ENCODE data around the gene NPIPB2. TPM values are rescaled to one million over a fixed set of nuclear protein-coding genes. Genes with fewer than 3 reads are reported as not detected.

The NPIPB2 gene
- total and polyA plus RNA-seq, 10 of the 15 experiments (the other 5 are each of a cell fraction or from before 2014, with no cell fraction given) = 1.9 to 29.3 (median 10.8) TPM

DNA sequence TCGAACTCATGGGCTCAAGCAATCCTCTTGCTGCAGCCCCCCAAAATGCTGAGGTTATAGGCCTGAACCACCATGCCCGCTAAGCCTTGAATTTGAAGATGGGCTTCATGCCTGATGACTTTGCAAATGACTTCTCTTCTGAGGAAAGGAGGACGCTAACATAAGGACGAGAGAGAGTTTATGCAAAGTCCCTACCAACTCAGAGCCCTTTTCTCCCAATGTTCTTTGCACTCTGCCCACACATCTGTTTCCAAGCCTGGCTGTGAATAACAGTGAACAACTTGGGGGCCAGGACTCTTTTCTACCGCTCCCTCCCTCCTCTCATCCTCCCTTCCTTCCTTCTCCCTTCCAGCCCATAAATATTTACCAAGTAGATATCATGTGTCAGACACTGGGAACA, 8.5 kb upstream of the NPIPB2 start (continued):
- TF ChIP-seq, protein P1, sequence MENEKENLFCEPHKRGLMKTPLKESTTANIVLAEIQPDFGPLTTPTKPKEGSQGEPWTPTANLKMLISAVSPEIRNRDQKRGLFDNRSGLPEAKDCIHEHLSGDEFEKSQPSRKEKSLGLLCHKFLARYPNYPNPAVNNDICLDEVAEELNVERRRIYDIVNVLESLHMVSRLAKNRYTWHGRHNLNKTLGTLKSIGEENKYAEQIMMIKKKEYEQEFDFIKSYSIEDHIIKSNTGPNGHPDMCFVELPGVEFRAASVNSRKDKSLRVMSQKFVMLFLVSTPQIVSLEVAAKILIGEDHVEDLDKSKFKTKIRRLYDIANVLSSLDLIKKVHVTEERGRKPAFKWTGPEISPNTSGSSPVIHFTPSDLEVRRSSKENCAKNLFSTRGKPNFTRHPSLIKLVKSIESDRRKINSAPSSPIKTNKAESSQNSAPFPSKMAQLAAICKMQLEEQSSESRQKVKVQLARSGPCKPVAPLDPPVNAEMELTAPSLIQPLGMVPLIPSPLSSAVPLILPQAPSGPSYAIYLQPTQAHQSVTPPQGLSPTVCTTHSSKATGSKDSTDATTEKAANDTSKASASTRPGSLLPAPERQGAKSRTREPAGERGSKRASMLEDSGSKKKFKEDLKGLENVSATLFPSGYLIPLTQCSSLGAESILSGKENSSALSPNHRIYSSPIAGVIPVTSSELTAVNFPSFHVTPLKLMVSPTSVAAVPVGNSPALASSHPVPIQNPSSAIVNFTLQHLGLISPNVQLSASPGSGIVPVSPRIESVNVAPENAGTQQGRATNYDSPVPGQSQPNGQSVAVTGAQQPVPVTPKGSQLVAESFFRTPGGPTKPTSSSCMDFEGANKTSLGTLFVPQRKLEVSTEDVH (IDR thresholded peaks at IDR 0.05; ENCODE audit: low read depth, partially characterized antibody) = no peak
- TF ChIP-seq GABPA (IDR thresholded peaks at IDR 0.05; ENCODE audit: low read depth) (no peak), HCFC1 (IDR thresholded peaks at IDR 0.05; ENCODE audit: low read length) (no peak), CREB1 (IDR thresholded peaks at IDR 0.05; ENCODE audit: low read depth) (no peak), RFX5 (IDR thresholded peaks at IDR 0.05; ENCODE audit: low read depth, low read length) (no peak)

DNA sequence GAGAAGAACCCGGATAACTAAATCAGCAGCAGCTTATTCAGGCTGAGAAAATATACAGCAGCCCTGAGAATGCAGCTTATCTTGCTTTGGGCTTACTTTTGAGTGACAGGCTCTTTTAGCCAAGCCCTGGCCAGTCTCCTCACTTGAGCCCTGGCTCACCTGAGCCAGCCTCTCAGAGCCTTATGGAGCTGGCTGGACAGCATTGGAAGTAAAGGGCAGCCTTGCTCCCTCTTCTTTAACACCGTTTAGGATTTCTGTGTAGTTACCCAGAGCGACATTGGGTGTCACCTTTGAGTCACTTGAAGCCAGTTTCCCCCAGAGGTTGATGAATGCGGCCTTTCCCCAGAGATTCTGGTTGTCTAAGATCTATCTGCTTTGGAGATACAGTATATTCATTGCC, 7.7 kb upstream of the NPIPB2 start:
- no peak for DNase-seq (ENCODE audit: low read depth, low spot score)
- H3K36me3 ChIP-seq (ENCODE audit: control insufficient read depth in 2 of 2, insufficient read depth in 2 of 2, low read length in 1 of 2) = no peaks in the 10 kb centered on the region
- no peaks in the 10 kb centered on the region for H4K20me1 ChIP-seq (ENCODE audit: control insufficient read depth, insufficient read depth)
- ChIA-PET RAD21 (ENCODE audit: unreplicated experiment) (interaction anchor here (0.5 to 2.4 kb wide), 19 partner anchors 9 to 149 kb away, joined by 3 to 68 read pairs (median 4); partner anchors contain the start of genes RSL1D1 and TNFRSF17), CTCF (interaction anchor here (0.7 to 2.6 kb wide), 20 partner anchors 10 to 146 kb away, joined by 3 to 85 read pairs (median 6); partner anchors contain the start of gene TNFRSF17), SMC1A (ENCODE audit: uncharacterized antibody, unreplicated experiment) (interaction anchor here (0.7 to 2.4 kb wide), 24 partner anchors 10 to 146 kb away, joined by 3 to 61 read pairs (median 4); partner anchors contain the start of genes GSPT1, SNX29 and TNFRSF17), POLR2A (interaction anchor here (0.6 to 1.3 kb wide), 8 partner anchors 9 to 233 kb away, joined by 3 to 6 read pairs (median 4); partner anchors contain the start of gene TNFRSF17)
- FAIRE-seq = peak; percentile 97
- H3K9me3 ChIP-seq (replicated peaks; ENCODE audit: control insufficient read depth, insufficient read depth, low read length) = no peaks in the 10 kb centered on the region
- H3K9ac ChIP-seq (ENCODE audit: control insufficient read depth, insufficient read depth, low read length) = no peak overlapping the region
- intact Hi-C loops (cut with micrococcal nuclease; ENCODE audit: unreplicated experiment) = loop anchor here (1.0 kb wide), 2 partner anchors 29 to 119 kb away; no protein-coding TSS in a partner anchor
- in situ Hi-C loops (cut with MboI) = loop anchor here (5.0 kb wide), 1 partner anchor 118 kb away; no protein-coding TSS in a partner anchor
- 28% methylated on average over 4 of the region's 4 CpGs for WGBS (ENCODE audit: insufficient coverage, insufficient replicate concordance, low lambda C conversion rate, missing lambda C conversion rate)
- peaks cover 9% of the 10 kb centered on the region for H3K4me1 ChIP-seq (ENCODE audit: control insufficient read depth, insufficient read depth, low read length)
- peak; percentile 99 for ATAC-seq
- no peak overlapping the region for H3K27ac ChIP-seq (ENCODE audit: control insufficient read depth, insufficient read depth)
- H3K4me3 ChIP-seq = no peak overlapping the region
- no peaks in the 10 kb centered on the region for H3K79me2 ChIP-seq (ENCODE audit: control insufficient read depth, insufficient read depth, low read length)
- no TSS peak for BruUV-seq (replicated peaks)
- H2AFZ ChIP-seq (ENCODE audit: control insufficient read depth, low read depth, low read length) = no peak overlapping the region
- no peak overlapping the region for H3K4me2 ChIP-seq (ENCODE audit: control insufficient read depth, insufficient read depth)
- no peaks in the 10 kb centered on the region for H3K27me3 ChIP-seq (replicated peaks in 1 of 2; ENCODE audit: control insufficient read depth in 2 of 2, insufficient read depth in 2 of 2, low read length in 1 of 2)
- TF ChIP-seq SMARCA5 (IDR thresholded peaks at IDR 0.05) = peak; percentile 58; the same call in 1 of the 2 replicates
- TF ChIP-seq STAT3 (IDR thresholded peaks at IDR 0.05; ENCODE audit: low read depth, low read length) = no peak
- TF ChIP-seq, protein P2, sequence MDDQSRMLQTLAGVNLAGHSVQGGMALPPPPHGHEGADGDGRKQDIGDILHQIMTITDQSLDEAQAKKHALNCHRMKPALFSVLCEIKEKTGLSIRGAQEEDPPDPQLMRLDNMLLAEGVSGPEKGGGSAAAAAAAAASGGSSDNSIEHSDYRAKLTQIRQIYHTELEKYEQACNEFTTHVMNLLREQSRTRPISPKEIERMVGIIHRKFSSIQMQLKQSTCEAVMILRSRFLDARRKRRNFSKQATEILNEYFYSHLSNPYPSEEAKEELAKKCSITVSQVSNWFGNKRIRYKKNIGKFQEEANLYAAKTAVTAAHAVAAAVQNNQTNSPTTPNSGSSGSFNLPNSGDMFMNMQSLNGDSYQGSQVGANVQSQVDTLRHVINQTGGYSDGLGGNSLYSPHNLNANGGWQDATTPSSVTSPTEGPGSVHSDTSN (IDR thresholded peaks at IDR 0.05; ENCODE audit: insufficient replicate concordance, low read depth, low read length) = no peak
- TF ChIP-seq SRF (IDR thresholded peaks at IDR 0.05; ENCODE audit: low read depth in 2 of 2, low read length in 2 of 2) = no peak
- TF ChIP-seq, protein P3, sequence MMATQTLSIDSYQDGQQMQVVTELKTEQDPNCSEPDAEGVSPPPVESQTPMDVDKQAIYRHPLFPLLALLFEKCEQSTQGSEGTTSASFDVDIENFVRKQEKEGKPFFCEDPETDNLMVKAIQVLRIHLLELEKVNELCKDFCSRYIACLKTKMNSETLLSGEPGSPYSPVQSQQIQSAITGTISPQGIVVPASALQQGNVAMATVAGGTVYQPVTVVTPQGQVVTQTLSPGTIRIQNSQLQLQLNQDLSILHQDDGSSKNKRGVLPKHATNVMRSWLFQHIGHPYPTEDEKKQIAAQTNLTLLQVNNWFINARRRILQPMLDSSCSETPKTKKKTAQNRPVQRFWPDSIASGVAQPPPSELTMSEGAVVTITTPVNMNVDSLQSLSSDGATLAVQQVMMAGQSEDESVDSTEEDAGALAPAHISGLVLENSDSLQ (IDR thresholded peaks at IDR 0.05) = 0 out of 2 replicates have a peak, but pooled peaks have one; percentile 37
- peak; percentile 97 for TF ChIP-seq RAD21 (IDR thresholded peaks at IDR 0.05; ENCODE audit: insufficient read depth, low read depth, low read length)
- no peak for TF ChIP-seq PAX5 (IDR thresholded peaks at IDR 0.05; ENCODE audit: borderline replicate concordance, low read depth, low read length)
- peak; percentile 40 for TF ChIP-seq RUNX3 (IDR thresholded peaks at IDR 0.05; ENCODE audit: low read length)
- peak; percentile 95 for TF ChIP-seq SMC3 (IDR thresholded peaks at IDR 0.05; ENCODE audit: borderline replicate concordance, low read length)
- TF ChIP-seq YY1 (IDR thresholded peaks at IDR 0.05; ENCODE audit: low read depth, low read length) = 0 out of 2 replicates have a peak, but pooled peaks have one; percentile 57
- TF ChIP-seq, protein P4, sequence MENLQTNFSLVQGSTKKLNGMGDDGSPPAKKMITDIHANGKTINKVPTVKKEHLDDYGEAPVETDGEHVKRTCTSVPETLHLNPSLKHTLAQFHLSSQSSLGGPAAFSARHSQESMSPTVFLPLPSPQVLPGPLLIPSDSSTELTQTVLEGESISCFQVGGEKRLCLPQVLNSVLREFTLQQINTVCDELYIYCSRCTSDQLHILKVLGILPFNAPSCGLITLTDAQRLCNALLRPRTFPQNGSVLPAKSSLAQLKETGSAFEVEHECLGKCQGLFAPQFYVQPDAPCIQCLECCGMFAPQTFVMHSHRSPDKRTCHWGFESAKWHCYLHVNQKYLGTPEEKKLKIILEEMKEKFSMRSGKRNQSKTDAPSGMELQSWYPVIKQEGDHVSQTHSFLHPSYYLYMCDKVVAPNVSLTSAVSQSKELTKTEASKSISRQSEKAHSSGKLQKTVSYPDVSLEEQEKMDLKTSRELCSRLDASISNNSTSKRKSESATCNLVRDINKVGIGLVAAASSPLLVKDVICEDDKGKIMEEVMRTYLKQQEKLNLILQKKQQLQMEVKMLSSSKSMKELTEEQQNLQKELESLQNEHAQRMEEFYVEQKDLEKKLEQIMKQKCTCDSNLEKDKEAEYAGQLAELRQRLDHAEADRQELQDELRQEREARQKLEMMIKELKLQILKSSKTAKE (IDR thresholded peaks at IDR 0.05; ENCODE audit: low read depth, poor library complexity, severe bottlenecking) = peak; percentile 45

Data from GM12878 (cell line).